Measurements from ENCODE around the gene LDLRAD4.

DNA sequence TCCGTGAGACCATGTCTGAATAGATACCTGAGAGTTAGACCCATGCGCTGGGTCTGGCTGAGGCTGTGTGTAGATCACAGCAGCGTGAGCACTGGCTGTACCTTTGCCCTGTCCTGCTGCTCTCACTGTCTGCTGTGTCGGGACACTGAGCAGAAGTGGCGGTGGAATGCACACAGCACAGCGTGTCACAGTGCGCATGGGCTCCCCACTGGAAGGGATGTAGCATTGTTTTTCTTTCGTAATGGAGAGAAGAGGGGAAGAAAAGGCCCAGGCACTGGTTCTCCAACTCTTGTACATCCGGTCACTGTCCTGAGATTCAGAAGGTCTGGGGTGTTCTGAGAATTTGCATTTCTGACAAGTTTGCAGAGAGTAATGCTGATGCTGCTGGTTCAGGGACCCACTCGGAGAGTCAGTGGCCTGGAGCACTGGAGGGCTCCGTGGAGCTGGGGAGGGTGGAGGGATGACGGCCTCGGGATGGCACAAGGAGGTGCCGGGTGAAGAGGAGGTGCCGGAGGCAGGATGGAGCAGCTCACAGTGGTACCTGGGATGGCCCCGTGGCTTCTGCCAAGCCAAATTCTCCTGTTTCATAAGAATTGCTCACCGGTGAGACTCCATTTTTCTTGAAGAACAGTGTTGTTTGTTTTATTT is 252.8 kb downstream of the LDLRAD4 start:
- no peak for TF ChIP-seq GATA3 (IDR thresholded peaks at IDR 0.05; ENCODE audit: low read depth, low read length)
- no peak for TF ChIP-seq GATA2 (IDR thresholded peaks at IDR 0.05; ENCODE audit: low read depth, low read length)
